Measurements from ENCODE around the gene DPH2.

Gene DPH2

DNA sequence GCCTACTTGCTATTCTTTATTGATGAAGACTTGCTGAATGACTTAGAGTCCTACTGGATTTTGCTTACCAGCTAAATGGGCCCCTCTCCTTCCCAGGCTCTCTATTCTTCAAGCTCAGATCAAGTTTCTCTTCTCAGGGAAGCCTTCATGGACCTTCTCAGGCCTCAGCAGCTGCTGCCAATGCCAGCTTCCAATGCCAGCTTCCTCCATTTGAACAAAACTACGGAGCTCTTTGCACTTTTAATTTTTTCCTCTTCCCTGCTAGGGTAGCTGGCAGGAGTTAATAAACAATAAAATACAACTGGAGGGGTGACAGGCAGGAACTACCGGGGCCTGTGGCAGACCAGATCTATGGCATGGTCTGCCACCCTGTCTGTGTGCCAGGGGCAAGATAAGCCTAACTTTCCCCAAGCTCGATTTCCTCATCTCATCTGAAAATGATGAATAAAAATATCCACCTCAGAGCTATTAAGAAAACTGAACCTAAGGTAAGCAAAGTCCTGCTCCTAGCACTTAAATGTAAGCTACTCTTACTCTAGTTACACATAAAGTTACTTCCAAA is 24.1 kb upstream of the DPH2 start:
- DNase-seq = peak; percentile 68

DNA sequence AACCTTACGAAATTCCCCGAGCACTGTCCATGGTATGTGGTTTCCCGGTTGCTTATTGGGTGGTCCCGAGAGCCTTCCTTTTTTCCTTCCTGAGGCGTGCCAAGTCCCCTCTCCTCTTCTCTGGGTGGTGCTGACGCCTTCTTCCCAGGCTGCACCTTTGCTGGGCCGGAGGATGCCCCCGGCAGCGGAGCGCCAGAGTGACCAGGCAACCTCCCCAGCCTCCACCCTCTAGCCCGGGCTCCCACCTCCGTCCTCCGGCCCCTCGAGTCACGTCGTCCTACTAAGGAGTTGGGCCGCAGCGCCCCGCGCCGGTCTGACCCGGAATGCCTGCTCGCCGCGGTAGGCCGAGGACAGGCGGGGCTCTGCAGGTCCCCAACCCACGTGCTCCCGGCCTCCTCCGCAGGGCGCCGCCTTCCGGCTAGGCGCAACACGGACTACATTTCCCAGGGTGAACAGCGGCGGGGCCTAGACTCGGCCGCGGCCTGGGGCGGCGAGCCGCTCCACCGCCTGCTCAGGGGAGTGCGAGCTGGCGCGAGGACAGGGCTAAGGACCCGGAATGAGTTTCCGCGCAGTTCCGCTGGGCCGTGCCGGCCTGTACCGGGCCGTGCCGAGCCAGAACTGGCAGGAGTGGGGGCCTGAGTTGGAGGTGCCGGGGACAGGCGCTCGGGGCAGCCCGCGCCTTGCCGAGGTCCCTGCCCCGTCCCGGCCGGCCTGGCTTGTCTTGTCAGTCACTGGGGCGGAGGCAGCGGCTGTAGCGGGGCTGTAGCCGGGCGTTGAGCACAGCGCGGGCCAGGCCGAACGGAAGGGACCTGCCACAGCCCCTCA is 23.4 kb upstream of the DPH2 start, which contains the start of gene IPO13:
Gene IPO13 (plus strand): TSS at position 715 of the 825 bp plus-strand sequence. CDS start 651 bp downstream, outside the sequence.
- DNase-seq = peak; percentile 96

DNA sequence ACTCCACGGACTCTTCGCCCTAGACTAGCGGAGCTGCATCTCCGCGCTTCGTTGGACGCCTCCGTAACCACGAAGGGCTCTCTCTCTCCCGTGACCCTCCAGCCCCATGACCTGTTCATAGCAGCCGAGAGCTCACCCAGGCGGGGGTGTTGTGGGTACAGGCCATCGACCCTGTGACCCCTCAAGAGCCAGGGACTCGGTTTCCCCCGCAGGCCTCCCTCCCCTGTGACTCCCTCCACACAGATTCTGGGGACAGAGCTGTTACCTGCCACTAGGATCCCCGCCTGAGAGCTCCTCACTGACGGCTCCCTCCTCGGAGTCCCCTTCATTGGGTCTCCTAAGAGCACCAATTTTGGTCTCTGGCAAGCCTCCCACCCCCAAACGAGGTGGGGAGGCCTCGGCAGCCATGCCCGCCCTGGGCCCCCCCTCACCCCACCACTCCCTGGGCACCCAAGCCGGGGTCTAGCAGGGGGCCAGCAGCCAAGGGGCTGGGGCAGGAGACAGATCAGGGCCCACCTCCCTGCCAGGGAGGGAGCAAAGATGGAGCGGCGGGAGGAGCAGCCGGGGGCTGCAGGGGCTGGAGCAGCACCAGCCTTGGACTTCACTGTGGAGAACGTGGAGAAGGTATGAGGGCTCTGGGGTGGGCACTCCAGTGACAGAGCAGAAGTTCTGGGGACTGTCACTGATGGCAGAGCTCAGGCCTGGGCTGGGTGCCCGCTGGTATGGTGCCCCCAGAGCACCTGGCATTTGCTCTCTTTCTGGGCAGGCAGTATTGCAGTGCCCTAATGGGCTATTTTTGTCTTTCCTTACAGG is 22.5 kb upstream of the DPH2 start:
- no peak for DNase-seq

DNA sequence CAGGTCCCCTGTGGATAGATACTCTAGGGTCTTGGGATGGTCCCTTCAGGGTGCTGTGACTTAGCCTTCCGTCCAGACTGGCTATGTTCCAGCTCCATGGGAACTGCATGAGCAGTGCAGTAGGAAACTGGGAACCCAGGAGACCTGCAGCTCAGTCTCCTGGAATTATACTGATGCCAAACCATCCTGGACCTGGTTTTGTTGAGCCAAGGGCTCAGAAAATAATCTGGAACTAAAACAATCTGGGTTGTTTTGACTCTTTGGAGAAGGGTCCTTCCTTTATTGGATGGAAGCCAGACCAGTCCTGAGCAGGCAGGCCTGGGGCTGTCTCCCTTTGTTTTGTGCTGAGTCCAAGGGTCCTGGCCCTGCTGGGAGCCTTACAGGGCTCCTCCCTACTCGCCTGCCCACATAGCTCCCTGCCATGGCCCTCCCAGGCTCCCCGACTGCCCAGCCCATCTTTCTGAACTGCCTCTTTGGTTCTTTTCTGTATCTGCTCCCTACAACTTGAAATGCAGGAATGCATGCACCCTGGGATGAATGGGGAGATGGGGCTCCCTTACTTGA is 21.9 kb upstream of the DPH2 start:
- DNase-seq = no peak

DNA sequence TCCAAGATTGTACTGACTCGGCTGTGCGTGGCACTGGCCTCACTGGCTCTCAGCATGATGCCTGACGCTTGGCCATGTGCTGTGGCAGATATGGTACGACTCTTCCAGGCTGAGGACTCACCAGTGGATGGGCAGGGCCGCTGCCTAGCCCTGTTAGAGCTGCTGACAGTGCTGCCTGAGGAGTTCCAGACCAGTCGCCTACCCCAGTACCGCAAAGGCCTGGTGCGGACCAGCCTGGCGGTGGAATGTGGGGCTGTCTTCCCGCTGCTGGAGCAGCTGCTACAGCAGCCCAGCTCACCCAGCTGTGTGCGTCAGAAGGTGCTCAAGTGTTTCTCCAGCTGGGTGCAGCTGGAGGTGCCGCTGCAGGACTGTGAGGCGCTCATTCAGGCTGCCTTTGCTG is 20.1 kb upstream of the DPH2 start:
- DNase-seq = no peak

DNA sequence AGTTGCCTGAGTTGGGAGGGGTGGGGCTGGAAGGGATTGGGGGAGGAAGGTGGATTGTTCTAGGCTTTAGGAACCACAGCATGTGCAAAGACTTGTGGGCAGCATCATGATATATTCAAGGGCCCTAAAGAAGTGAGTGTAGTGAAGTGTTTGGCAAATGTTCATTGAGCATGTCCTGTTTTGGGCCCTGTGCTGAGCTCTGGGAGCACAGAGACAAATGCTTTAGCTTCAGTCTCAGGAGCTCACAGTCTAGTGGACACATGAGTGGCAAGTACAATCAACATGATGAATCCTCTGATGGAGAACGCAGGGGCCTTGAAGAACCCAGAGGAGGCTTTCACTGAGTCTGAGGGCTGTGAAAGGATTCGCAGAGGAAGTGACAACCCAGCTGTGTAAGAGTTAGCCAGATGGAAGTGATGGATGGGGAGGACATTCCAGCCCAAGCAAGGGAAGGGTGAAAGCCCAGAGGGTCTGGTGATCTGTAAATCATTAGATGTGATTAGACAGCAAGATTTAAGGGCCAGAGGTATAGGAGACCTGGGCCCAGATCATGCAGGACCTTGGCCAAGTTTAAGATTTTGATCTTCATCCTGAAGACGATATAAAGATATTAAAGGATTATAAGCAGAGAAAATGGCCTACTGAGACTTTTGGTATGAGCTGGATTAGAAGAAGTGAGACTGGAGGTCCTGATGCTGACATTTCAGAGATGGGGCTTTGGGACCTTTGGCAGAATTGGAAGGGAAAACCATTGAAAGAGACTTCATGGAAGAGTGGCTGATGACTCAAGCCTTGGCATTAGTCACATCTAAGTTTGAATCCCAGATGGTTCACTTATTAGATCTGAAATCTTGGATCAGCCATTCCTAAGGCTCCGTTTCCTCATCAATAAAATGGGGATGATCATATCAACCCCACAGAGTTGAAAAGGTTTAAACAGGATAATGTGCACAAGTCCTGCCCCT is 18.5 kb upstream of the DPH2 start:
- DNase-seq = no peak

DNA sequence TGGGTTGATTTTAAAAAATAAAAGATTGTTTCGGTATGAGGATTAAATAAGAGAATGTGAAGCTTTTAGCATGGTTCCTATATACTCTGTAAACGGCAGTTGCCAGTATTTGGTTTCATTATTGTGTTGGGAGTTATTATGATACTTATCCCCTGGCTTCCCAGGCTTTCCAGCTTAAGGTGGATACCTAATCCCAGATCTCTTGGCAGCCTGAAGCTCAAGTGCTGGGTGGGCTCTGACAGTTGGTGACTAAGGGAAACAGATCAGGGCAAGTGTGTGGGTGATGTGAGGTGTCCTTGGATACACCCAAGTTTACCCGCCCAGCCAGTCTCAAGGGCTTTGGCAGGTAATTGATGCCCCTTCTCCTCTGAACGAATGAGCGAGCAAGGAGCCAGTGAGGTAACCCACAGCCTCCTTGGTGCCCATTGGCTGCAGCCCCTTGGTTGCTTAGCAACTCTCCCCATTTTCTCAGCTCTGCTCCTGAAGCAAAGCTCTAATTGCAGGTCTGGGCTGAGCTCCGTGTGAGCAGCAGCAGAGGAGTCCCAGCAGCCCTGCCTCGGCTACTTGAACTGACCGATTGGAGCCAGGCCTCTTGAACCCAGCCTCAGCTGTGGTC is 17.0 kb upstream of the DPH2 start:
- DNase-seq = peak; percentile 55

DNA sequence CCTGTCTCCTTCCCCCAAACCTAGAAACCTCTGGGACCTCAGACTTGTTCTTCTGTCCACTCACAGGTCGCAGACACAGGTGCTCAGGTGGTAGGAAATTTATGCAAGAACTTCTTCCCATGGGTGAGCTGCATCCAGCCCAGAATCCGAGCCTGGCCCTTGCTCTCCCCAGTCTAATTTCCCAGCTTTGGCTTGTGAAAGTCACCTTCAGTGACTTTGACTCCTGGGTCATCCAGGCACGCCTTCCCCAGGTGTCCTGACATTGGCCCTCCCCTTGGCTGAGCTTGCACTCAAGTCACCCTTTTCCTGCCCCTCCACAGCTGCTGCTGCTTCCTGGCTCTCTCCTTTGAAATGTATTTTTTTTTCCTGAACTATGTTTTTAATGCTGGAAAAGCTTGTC is 16.4 kb upstream of the DPH2 start:
- no peak for DNase-seq

DNA sequence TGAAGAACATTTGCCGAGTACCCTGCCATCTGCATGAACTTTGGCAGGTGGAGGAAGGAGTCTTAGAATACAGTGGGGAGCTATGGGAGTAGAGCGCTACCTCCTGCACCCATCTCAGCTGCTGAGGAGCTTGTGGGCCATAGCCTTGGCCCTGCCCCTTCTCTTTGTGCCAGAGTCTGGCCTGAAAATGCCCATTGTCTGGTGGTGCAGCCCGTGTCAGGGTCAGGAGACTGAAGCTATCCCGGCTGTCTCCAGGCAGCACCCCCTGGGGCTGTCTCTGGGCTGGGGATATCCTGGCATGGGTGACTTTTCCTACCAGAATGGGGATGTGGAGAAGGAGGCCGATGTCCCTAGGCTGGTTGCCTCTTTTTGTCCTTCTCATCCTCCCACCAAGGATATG is 15.8 kb upstream of the DPH2 start:
- DNase-seq = no peak

DNA sequence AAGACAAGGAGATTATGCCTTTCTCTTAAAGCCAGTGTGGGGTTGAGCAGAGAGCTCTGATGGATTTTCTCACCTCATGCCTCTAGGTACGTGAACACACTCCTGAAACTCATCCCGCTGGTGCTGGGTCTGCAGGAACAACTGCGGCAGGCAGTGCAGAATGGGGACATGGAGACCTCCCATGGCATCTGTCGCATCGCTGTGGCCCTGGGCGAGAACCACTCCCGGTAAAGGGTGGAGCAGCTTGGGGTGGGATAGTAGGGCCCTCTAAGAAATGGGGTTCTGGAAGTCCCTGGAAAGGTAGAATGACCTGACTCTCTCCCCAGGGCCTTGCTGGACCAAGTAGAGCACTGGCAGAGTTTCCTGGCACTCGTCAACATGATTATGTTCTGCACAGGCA is 13.6 kb upstream of the DPH2 start:
- no peak for DNase-seq

DNA sequence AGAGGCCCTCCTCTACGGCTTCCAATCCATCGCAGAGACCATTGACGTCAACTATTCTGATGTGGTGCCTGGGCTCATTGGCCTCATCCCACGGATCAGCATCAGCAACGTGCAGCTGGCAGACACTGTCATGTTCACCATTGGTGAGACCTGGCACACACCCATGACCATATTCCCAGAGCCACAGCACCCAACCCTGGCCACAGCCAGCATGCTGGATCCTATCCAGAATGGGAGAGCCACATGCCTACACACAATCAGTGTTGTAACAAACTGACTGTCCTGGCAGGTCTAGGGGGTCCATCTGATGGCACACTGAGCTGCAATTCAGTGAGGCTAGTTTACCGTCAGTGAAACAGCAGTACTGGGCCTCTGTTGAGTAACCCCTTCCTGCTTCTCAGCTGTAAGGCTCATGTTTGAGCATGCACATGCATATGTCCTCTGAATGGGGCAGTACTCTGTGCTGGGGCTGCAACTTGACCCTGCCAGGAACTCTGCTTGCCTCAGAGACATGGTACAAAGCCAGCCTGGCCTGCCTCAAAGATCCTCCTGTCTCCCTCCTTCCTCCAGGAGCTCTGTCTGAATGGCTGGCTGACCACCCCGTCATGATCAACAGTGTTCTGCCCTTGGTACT is 12.3 kb upstream of the DPH2 start:
- no peak for DNase-seq

DNA sequence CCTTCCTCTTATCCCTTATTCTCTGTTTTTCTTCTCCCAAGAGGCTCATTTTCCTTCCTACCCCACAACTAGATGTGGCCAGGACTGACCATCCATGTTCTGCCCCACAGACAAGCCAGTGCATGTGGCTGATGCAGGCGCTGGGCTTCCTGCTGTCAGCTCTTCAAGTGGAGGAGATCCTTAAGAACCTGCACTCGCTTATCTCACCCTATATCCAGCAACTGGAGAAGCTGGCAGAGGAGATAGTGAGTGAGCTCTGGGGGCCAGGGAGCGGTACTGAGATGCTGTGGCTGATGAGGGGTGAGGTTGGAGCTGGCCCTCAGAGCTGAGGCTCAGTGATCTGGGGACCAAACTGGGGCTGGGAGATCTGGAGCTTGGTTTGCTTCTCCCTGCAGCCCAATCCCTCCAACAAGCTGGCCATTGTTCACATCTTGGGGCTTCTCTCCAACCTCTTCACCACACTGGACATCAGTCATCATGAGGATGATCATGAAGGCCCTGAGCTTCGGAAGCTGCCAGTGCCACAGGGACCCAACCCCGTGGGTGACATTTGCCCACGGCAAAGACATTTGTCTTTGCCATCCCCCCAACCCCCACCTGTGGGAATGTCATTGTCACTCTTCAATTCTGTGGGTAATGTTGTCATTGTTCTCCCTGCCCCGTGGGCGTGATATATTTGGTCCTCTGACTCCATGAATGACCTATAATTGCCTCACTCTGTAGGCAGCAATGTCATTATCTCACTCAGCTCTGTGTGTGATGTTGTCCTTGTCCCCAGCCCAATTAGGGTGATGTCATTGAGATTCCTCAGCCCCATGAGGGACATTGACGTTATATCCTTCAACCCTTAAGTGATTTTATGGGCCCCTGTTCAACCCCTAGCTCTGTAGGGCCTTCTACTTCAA is 11.2 kb upstream of the DPH2 start:
- DNase-seq = peak; percentile 87

DNA sequence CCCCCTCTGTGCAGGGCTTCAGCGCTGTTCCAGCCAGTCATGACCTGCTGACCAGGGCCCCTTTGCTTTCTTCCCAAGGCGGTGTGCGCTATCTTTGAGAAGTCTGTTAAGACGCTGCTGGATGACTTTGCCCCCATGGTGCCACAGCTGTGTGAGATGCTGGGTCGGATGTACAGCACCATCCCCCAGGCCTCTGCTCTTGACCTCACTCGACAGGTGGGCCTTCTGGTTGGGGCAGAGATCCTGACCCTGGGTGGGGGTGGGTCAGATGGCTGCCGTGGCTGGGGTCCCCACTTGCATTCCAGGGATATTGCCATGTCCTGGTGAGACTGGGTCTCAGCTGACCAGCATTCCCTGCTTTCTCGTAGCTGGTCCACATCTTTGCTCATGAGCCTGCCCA is 9.0 kb upstream of the DPH2 start:
- DNase-seq = no peak

DNA sequence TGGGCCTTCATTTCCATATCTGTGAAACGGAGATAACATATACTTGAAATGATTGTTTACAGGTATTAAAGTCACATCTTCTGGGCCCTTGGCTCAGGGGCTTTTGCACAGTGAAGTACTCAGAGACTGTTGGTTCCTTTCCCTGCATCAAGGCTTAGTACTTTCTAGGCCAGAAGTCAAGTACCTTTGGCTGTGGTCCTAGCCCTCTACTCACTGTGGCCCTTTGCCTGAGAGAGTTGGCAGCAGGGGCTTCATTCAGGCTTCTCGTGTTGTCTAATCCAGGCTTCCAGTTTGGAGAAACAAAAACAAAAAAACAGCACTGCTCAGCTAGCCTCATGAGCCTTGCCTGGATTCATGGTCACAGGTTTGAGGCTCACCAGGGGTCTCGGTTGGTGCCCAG is 8.1 kb upstream of the DPH2 start:
- no peak for DNase-seq

DNA sequence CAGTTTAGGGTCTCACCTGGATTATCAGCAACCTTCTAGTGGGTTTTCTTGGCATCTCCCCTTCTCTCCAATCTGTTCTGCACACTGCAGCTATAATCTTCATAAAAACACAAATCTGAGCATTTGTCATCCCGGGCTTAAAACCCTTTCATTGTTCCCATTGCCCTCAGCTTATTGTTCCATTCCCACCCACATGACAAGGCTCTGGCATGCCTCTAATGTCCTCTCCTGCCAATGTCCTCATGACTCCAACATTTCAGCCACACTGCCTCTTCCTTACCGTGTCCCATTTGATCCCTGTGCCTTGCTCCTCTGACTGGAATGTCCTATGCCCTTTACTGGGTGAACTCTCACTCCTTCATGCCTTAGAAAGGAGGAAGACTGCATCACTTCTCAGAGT is 7.5 kb upstream of the DPH2 start:
- DNase-seq = no peak

DNA sequence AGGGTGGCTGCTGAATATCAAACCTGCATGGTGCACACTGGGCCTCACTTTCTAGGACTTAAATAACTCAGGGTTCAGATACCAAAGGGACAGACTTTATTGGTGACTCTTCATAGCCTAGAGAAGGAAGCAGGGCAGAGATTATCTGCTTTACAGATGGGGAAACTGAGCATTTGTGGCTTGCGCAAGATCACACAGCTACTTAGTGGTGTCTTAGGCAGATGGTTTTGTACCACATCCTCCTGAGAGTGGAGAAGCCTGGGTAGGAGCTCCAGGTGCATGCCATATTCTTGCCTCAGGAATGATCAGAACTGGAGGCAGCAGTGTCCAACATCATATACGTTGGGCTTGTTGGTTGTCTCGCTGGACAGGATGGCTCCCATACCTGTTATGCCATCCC is 6.8 kb upstream of the DPH2 start:
- DNase-seq = no peak

DNA sequence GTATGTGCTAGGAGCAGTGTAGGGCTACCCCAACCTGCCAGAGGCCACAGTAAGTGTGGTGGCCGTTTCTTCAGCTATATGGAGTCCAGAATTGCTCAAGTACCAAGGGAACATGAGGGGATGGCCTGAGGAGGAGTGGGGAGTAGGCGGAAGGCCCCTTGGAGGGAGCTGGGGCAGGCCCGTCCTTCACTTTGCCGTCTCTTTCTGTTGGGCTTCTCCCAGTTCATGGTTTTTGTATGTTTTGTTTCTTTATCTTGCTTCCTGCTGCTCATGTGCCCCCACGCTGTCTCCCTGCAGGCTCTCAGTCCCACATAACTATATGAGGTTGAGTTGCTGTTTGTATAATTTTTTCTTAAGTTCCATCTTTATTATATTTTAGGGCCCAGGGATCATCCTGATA is 5.9 kb upstream of the DPH2 start:
- DNase-seq = no peak

DNA sequence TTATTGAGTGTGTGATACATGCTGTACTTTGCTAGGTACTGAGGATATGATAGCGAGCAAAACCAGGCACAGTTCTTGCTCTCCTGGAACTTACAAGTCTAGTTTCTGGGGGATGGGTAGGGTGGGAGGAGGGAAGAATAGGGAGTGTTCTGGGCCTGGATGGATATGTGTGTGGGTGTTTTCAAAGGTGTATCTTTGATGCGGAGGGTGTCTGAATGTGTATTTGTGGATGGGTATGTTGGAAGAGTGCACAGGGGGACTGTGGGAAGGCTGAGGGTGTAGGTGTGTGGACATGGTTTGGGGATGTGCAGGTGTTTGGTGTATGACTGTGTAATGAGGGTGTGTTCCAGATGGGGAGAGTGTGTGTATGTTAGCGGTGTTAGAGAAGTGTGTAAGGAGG is 4.5 kb upstream of the DPH2 start:
- DNase-seq = no peak

DNA sequence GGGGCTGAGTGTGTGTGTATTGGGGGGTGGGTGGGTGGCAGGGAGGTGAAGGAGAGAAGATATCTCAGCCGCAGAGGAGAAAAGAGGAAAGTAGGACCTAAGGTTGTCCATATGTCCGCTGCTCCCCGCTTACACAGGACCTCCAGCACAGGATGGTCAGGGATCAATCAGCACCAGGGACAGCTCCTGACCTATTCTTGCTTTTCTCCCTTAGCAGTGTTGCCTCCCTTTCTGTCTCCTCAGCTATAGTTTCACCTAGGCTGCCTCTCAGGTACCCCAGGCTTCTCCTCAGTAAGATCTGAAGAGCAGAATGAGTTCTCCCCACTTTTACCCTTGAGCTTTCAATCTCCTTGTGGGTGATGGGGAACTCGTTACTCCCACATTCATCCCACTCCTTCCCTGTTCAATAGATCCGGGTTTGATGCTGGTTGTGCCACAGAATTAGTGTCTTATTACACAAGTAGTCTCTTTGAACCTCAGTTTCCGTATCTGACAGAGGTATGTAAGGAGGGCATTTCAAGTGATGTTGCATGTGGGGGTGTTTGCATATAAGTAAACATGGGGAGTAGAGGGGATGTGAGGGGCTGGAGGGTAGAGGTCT is 1.4 kb upstream of the DPH2 start:
- DNase-seq = peak; percentile 53

DNA sequence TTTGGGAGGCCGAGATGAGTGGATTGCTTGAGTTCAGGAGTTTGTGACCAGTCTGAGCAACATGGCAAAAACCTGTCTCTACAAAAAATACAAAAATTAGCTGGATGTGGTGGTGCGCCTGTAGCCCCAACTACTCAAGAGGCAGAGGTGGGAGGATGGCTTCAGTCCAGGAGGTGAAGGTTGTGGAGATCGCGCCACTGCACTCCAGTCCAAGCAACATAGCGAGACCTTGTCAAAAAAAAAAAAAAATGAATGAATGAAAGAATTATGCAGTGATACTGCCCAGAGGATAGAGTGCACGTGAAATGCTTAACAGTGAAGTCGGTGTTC is 429 bp upstream of the DPH2 start:
- no peak for DNase-seq

Data from hematopoietic multipotent progenitor cell treated with erythropoietin and hydrocortisone succinate and interleukin-3 and kit ligand, for 8 days (in vitro differentiated cells).